ENCODE data around the gene CBLC. TPM values are rescaled to one million over a fixed set of nuclear protein-coding genes. Genes with fewer than 3 reads are reported as not detected.

Gene CBLC
- polyA plus RNA-seq, 1 donor (not counting 4 experiments of a cell fraction or from before 2014, with no cell fraction given) = 27.8 TPM

DNA sequence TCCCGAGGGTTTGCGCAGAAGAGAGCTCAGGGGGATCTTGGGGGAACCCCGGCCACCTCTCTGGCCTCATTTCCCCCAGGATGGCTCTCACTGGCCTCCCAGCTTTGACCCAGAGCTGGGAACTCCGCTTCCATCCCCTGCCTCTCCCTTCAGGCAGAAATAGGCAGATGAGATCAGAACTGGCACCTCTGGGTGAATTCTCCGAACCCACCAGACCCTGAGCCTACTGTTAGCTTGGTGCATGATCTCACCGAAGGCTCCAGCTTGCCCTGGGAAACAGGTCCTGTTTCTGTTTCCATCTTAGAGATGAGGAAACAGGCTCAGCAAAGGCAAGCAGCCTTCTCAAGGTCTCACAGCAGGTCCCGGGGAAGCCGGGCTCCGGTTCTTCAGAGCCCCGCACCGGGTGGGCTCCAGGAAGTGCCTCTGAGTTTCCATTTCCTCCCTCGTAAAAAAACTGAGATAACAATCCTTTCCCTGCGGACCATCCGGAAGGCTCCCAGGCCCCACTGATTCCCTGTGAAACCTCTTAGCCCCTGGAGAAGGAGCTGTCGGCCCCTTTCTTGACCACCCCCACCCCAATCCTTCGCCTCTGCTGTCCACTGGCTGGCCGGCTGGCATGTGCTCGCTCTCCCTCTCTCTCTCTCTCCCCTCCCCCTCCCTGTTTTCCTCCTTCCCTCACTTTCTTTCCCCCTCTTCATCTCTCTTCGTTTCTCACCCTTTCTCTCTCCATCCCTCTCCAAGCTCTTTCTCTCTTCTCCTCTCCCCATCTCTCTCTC lies 70.5 kb downstream of the CBLC start:
- DNase-seq (ENCODE audit: low read depth, low spot score) (no peak), FAIRE-seq (no peak)
- Histone ChIP-seq H3K36me3 (ENCODE audit: control insufficient read depth in 2 of 2, extremely low read depth in 1 of 2, insufficient read depth in 2 of 2, low read length in 2 of 2) (peaks cover 0 to 6% of the 10 kb centered on the region in 2 experiments), H3K4me2 (ENCODE audit: control insufficient read depth, extremely low read depth, insufficient read depth, low read depth, low read length) (peak overlapping the region; percentile 89), H3K4me1 (ENCODE audit: control insufficient read depth, extremely low read depth, insufficient read depth, low read length) (peaks cover 14% of the 10 kb centered on the region), H3K4me3 (ENCODE audit: control insufficient read depth in 2 of 3, extremely low read depth in 1 of 3, insufficient read depth in 2 of 3, low read depth in 1 of 3, low read length in 3 of 3) (peak overlapping the region; percentile 83 to 95 (median 88)), H3K27ac (ENCODE audit: control insufficient read depth, insufficient read depth, low read length) (peak overlapping the region; percentile 14), H3K9ac (ENCODE audit: control insufficient read depth, extremely low read depth, insufficient read depth, low read length) (peak overlapping the region; percentile 93), H3K9me1 (ENCODE audit: control insufficient read depth, extremely low read depth, insufficient read depth, low read length) (no peaks in the 10 kb centered on the region), H4K20me1 (ENCODE audit: control insufficient read depth, extremely low read depth, insufficient read depth, low read length) (peaks cover 7% of the 10 kb centered on the region), H3K27me3 (ENCODE audit: control insufficient read depth, extremely low read depth, insufficient read depth, low read length) (no peaks in the 10 kb centered on the region), H3K79me2 (ENCODE audit: control insufficient read depth, insufficient read depth, low read length) (peaks cover 35% of the 10 kb centered on the region), H2AFZ (ENCODE audit: control insufficient read depth, low read length) (no peak overlapping the region), H3K9me3 (ENCODE audit: control insufficient read depth, low read depth, low read length) (no peaks in the 10 kb centered on the region)
- dilution Hi-C loops (cut with MboI; ENCODE audit: extremely low pct_ligation_motif_present, low sequenced_read_pairs) = no loop called here
- TF ChIP-seq EZH2 (IDR thresholded peaks at IDR 0.05; ENCODE audit: low read length) = no peak
- TF ChIP-seq, protein P1, sequence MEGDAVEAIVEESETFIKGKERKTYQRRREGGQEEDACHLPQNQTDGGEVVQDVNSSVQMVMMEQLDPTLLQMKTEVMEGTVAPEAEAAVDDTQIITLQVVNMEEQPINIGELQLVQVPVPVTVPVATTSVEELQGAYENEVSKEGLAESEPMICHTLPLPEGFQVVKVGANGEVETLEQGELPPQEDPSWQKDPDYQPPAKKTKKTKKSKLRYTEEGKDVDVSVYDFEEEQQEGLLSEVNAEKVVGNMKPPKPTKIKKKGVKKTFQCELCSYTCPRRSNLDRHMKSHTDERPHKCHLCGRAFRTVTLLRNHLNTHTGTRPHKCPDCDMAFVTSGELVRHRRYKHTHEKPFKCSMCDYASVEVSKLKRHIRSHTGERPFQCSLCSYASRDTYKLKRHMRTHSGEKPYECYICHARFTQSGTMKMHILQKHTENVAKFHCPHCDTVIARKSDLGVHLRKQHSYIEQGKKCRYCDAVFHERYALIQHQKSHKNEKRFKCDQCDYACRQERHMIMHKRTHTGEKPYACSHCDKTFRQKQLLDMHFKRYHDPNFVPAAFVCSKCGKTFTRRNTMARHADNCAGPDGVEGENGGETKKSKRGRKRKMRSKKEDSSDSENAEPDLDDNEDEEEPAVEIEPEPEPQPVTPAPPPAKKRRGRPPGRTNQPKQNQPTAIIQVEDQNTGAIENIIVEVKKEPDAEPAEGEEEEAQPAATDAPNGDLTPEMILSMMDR (optimal IDR thresholded peaks at IDR 0.05 in 1 of 3, IDR thresholded peaks at IDR 0.05 in 1 of 3, conservative IDR thresholded peaks at IDR 0.05 in 1 of 3; ENCODE audit: extremely low read depth in 1 of 3, insufficient read depth in 2 of 3, low read length in 3 of 3) = no peak

DNA sequence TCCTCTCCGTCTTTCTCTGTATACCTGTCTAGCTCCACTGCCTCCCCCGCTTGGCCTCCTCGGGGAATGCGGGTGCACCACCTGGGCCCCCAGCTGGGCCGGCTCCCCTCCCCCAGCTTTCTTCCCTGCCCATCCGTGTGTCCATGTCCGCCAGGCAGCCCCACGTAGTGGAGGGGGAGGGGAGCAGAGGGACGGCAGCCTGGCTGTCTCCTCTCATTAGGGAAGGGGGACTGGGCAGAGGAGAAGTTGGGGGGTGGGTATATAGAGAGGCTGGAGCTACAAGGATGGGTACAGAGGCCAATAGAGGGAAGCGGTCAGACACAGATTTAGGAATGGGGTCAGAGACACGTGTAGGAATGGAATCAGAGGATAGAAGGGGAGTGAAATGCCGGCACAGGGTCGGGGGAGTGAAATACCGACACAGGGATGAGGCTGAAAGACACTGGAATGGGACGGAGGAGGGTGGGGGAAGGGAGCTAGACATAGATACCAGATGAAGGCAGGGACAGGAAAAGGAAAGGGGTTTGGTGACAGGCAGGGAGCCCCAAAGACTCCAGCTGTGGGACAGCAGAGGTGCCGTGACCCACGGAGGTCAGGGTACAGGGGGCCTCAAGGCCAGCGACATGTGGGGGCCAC lies 71.2 kb downstream of the CBLC start:
- no peak overlapping the region for H3K4me2 ChIP-seq (ENCODE audit: control insufficient read depth, extremely low read depth, insufficient read depth, low read depth, low read length)
- no peak for FAIRE-seq

More for the DNA sequence above, 71.2 kb downstream of the CBLC start:
- Histone ChIP-seq H3K4me3 (ENCODE audit: control insufficient read depth in 2 of 3, extremely low read depth in 1 of 3, insufficient read depth in 2 of 3, low read depth in 1 of 3, low read length in 3 of 3) (no peak overlapping the region), H3K9ac (ENCODE audit: control insufficient read depth, extremely low read depth, insufficient read depth, low read length) (no peak overlapping the region), H3K79me2 (ENCODE audit: control insufficient read depth, insufficient read depth, low read length) (peaks cover 38% of the 10 kb centered on the region), H3K27ac (ENCODE audit: control insufficient read depth, insufficient read depth, low read length) (no peak overlapping the region), H3K27me3 (ENCODE audit: control insufficient read depth, extremely low read depth, insufficient read depth, low read length) (no peaks in the 10 kb centered on the region), H4K20me1 (ENCODE audit: control insufficient read depth, extremely low read depth, insufficient read depth, low read length) (peaks cover 7% of the 10 kb centered on the region), H3K9me3 (ENCODE audit: control insufficient read depth, low read depth, low read length) (no peaks in the 10 kb centered on the region), H3K36me3 (ENCODE audit: control insufficient read depth in 2 of 2, extremely low read depth in 1 of 2, insufficient read depth in 2 of 2, low read length in 2 of 2) (peaks cover 0 to 6% of the 10 kb centered on the region in 2 experiments), H3K4me1 (ENCODE audit: control insufficient read depth, extremely low read depth, insufficient read depth, low read length) (peaks cover 14% of the 10 kb centered on the region), H3K9me1 (ENCODE audit: control insufficient read depth, extremely low read depth, insufficient read depth, low read length) (no peaks in the 10 kb centered on the region), H2AFZ (ENCODE audit: control insufficient read depth, low read length) (no peak overlapping the region)
- no peak for DNase-seq (ENCODE audit: low read depth, low spot score)
- TF ChIP-seq EZH2 (IDR thresholded peaks at IDR 0.05; ENCODE audit: low read length) = no peak
- TF ChIP-seq, protein P1 (optimal IDR thresholded peaks at IDR 0.05 in 1 of 3, IDR thresholded peaks at IDR 0.05 in 1 of 3, conservative IDR thresholded peaks at IDR 0.05 in 1 of 3; ENCODE audit: extremely low read depth in 1 of 3, insufficient read depth in 2 of 3, low read length in 3 of 3) = no peak
- dilution Hi-C loops (cut with MboI; ENCODE audit: extremely low pct_ligation_motif_present, low sequenced_read_pairs) = no loop called here

Small RNA genes within 50 kb of the gene (small RNA-seq; reads per million reads assigned to genes)
- gene RF00156 (ENCODE audit: insufficient read length in 3 of 3, low read depth in 3 of 3, low replicate concordance in 1 of 3) = 0 reads per million in 3 experiments

Other genes starting within 250 kb of the CBLC start
- not detected in 3 replicates for gene CEACAM20, start 248.2 kb upstream of the CBLC start, polyA plus RNA-seq
- 0.06 to 0.07 TPM in 2 of 3 replicates, not detected in the other for gene IGSF23, start 164.3 kb upstream of the CBLC start, polyA plus RNA-seq
- gene PVR, start 134.0 kb upstream of the CBLC start, polyA plus RNA-seq = 48.1 to 80.4 TPM (median 65.6 TPM) in 3 replicates
- gene CEACAM19, start 106.4 kb upstream of the CBLC start, polyA plus RNA-seq = 2.4 to 7.1 TPM (median 3.7 TPM) in 3 replicates
- not detected in 3 replicates for gene CEACAM16, start 78.7 kb upstream of the CBLC start, polyA plus RNA-seq
- gene BCL3, start 29.2 kb upstream of the CBLC start, polyA plus RNA-seq = 1.1 to 1.8 TPM (median 1.5 TPM) in 3 replicates
- 13.6 to 28.4 TPM (median 20.8 TPM) in 3 replicates for gene BCAM, start 31.2 kb downstream of the CBLC start, polyA plus RNA-seq
- gene NECTIN2, start 68.4 kb downstream of the CBLC start, polyA plus RNA-seq = 26.8 to 38.9 TPM (median 29.8 TPM) in 3 replicates
- 46.9 to 92.1 TPM (median 56.0 TPM) in 3 replicates for gene TOMM40, start 113.4 kb downstream of the CBLC start, polyA plus RNA-seq
- 27.9 to 217 TPM (median 30.2 TPM) in 3 replicates for gene APOE, start 127.9 kb downstream of the CBLC start, polyA plus RNA-seq
- gene APOC1, start 136.7 kb downstream of the CBLC start, polyA plus RNA-seq = 0.40 to 0.79 TPM (median 0.65 TPM) in 3 replicates
- not detected in 3 replicates for gene APOC4, start 164.3 kb downstream of the CBLC start, polyA plus RNA-seq
- gene APOC2, start 168.2 kb downstream of the CBLC start, polyA plus RNA-seq = not detected in 3 replicates
- 44.6 to 74.6 TPM (median 47.1 TPM) in 3 replicates for gene CLPTM1, start 177.5 kb downstream of the CBLC start, polyA plus RNA-seq
- 3.6 to 7.3 TPM (median 4.5 TPM) in 3 replicates for gene RELB, start 223.6 kb downstream of the CBLC start, polyA plus RNA-seq

Data from keratinocyte (primary cell).